GM13976 (cell line): ENCODE data around the gene PGLYRP1.

Experiments used
- DNase-seq: peaks from one replicate; pipeline ENCODE4 v3.0.0; 2012; ENCODE audit warnings: low spot score
- CTCF ChIP-seq: IDR thresholded peaks from 2 replicates; pipeline ENCODE4 v1.5.1; 2012; ENCODE audit warnings: borderline replicate concordance, mild to moderate bottlenecking; ENCODE audit not compliant: insufficient read depth; ENCODE audit errors: extremely low read depth, missing control alignments, control extremely low read depth
- in situ Hi-C: fragments of 300-500 bp; cut with MboI; formaldehyde crosslinking; loops from one replicate; pipeline ENCODE4 v1.12.0; 2022; ENCODE audit warnings: low sequenced_read_pairs, mixed read lengths, inconsistent platforms; ENCODE audit not compliant: unreplicated experiment

Gene PGLYRP1

GRCh38 chr19:46042252-46042883, 19.5 kb upstream of the PGLYRP1 start:
- DNase-seq = no peak
- TF ChIP-seq CTCF = no peak
- in situ Hi-C loops = no loop called here

GRCh38 chr19:46040952-46041500, 18.2 kb upstream of the PGLYRP1 start, which contains the start of gene IGFL4:
IGFL4 (minus strand) TSS chr19:46041002; CDS start chr19:46040962, 40 bp downstream.
- in situ Hi-C loops = no loop called here
- TF ChIP-seq CTCF = no peak
- DNase-seq = no peak

- TF ChIP-seq CTCF = no peak
- in situ Hi-C loops = no loop called here
These were observed 17.3 kb upstream of the PGLYRP1 start for GRCh38 chr19:46040125-46040524.

GRCh38 chr19:46036744-46037128, 13.9 kb upstream of the PGLYRP1 start:
- in situ Hi-C loops = no loop called here
- TF ChIP-seq CTCF = no peak
- DNase-seq = no peak

More at GRCh38 chr19:46040125-46040524, 17.3 kb upstream of the PGLYRP1 start:
- no peak for DNase-seq

- in situ Hi-C loops = no loop called here
- no peak for DNase-seq
- TF ChIP-seq CTCF = no peak
These were observed 13.3 kb upstream of the PGLYRP1 start for GRCh38 chr19:46035986-46036743.

GRCh38 chr19:46035546-46035945, 12.7 kb upstream of the PGLYRP1 start:
- in situ Hi-C loops = no loop called here
- TF ChIP-seq CTCF = no peak

More at GRCh38 chr19:46035546-46035945, 12.7 kb upstream of the PGLYRP1 start:
- no peak for DNase-seq
